ENCODE data around the gene ZNF200.
"Not testable (repeated sequence)": the region's sequence is repeated elsewhere in the genome, so short reads cannot be mapped to it uniquely, and the experiment has no call there.

Gene ZNF200

DNA sequence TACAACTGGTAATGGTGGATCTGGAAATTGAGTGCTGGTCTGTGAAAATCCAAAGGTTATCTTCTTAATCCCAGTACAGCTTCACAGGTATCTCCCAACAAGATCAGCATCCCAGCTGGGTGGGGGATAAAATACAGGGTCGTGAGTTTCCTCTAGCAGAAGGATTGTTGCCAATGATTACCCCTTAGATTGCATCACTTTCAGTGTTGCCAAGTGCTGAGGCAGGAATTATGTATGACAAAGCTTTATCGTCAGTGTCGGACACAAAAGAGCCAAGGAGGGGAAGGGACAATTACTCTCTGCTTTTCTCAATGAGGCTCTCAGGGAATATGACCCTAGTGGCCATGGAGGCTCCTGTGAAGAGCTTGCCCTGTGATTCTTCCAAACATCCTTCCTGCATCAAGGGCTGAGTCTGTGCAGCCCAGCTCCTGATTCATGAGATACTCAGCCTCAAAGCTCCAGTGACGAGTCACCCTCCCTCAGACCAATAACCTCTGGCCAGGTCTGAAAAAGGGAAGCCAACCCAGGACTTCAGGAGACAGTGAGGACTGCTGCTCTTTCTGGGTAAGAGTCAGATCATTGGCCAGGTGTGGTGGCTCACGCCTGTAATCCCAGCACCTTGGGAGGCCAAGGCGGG lies 31.9 kb downstream of the ZNF200 start:
- H3K4me3 ChIP-seq (ENCODE audit: low read depth, low read length), result no peak overlapping the region

DNA sequence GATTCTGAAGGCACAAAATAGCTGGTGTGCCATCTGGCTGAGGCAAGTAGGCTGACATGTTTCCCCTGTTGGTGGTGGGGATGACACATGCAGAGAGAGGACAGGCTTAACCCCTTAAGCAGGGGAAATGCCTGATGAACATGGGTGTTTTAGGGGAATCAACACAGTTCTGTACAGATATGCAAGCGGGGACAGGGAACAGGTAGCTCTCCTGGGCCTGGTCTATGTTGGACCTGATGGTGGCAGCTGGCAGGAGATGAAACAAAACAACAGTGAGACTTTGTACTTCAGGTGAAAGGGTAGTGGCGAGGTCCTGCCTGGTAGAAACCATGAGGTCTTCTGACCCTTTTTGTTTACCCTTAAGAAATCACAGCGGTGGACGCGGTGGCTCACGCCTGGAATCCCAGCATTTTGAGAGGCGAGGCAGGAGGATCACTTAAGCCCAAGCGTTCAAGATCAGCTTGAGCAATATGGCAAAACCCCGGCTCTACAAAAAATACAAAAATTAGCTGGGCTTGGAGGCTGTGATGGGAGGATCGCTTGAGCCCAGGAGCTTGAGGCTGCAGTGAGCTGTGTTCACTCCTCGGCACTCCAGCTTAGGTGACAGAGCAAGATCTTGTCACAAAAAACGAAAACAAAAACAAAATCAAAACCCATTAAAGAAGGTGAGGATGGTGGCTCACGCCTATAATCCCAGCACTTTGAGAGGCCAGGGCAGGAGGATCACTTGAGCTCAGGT lies 36.5 kb downstream of the ZNF200 start:
- no peak overlapping the region for H3K4me3 ChIP-seq (ENCODE audit: low read depth, low read length)

GRCh38 chr16:3197694-3198333 lies 37.1 kb downstream of the ZNF200 start:
- H3K4me3 ChIP-seq (ENCODE audit: low read depth, low read length), result not testable (repeated sequence)

GRCh38 chr16:3195975-3196374 lies 39.0 kb downstream of the ZNF200 start:
- no peak overlapping the region for H3K4me3 ChIP-seq (ENCODE audit: low read depth, low read length)

GRCh38 chr16:3194792-3195191 lies 40.2 kb downstream of the ZNF200 start:
- H3K4me3 ChIP-seq (ENCODE audit: low read depth, low read length), result no peak overlapping the region

DNA sequence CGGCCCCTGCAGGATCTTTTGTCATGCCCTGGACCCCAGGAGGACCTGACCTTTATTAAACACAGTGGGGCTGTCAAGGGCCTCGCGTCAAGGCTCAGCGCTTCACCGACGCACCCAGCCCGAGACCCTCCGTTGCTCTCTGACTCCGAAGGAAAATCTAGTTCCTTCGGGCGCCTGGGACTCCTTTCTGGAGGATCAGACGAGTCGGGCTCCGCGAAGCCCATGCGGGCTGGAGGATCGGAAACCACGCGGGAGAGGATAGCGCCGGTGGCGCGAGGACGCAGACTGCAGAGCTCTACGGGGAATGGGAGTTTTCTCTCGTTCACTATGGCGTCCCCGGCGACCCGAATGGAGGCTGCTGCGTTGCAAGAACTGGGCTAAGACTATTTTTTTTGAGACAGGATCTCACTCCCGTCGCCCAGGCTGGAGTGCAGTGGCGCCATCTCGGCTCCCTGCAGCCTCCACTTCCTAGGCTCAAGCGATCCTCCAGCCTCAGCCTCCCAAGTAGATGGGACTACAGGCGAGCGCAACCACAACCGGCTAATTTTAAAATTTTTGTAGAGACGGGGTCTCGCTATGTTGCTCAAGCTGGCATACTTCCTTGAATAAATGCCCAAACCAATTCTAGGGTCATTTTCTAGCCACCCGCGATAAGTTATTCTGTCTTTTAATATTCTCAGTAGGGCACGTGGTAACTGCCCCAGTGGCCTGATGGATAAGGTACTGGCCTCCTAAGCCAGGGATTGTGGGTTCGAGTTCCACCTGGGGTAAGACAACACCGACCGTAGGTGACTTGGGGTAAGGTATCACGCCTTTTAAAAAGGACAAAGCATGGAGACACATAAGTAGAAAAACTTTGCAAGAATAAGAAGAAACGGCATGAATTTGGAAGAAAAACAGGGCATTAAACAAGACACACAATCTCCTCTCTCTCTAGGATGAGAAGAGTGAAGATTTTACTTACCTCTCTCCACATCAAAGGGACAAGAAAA lies 41.4 kb downstream of the ZNF200 start:
- H3K4me3 ChIP-seq (ENCODE audit: low read depth, low read length), result no peak overlapping the region

DNA sequence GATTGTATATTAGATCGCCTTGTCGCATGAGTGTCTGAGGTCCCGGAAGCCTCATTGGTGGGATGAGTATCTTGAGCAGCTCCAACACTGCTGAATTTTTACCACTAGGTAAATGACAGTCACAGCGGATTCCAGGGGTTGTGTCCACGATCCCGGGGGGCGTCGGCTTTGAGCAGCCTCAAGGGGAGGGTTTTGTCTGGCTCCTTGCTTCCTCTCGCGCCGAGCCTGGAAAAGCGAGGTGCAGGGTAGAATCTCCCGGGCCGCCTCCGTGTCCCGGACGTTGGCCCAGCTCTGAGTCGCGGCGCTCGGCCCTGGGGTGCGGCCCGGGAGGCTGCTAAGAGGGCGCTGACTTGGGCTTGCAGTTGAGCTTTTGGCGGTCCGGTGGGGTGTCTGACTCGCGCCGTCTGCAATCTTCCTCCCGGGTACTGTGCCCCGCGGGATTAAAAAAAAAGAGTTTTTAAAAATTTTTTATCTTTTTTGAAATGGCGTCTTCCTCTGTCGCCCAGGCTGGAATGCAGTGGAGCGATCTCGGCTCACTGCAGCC lies 42.4 kb downstream of the ZNF200 start:
- H3K4me3 ChIP-seq (ENCODE audit: low read depth, low read length), result no peak overlapping the region

DNA sequence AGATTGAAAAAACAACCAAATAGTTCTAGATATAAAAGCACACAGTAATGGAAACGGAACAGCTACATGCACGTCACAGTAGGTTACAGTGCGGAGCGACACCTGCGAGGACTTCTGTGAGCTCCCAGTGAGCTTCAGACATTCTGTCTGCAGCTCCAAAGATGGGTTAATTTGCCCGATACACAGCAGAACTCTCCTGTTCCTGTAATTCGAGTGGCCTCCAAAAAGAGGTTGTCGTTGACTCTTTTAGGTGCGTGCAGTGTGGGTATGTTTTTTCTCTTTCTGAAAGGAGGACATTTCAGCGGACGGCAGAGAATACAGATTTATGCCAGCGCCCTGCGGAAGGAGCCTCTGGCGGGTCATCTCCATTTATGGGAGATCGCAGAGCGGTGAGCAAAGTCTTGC lies 44.0 kb downstream of the ZNF200 start:
- peak overlapping the region; percentile 52 for H3K4me3 ChIP-seq (ENCODE audit: low read depth, low read length)

DNA sequence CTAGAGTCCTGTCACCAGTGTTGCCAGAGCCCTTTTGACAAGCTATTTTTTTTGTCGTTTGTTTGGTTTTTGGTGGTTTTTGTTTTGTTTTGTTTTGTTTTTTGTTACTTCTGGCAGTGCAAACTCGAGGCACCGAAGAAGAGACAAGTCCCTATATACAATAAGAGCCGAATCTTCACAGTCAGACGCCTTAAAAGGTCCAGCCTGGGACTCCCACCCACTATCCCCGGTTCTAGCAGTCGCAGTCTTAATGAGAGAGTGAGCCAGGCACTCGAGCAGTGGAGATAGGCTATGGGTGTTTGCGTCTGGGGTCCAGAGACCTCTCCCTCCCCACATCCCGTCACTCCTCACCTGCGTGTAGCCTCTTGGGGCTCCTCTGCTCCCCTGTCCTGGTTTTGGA lies 45.1 kb downstream of the ZNF200 start:
- H3K4me3 ChIP-seq (ENCODE audit: low read depth, low read length), result peak overlapping the region; percentile 92

DNA sequence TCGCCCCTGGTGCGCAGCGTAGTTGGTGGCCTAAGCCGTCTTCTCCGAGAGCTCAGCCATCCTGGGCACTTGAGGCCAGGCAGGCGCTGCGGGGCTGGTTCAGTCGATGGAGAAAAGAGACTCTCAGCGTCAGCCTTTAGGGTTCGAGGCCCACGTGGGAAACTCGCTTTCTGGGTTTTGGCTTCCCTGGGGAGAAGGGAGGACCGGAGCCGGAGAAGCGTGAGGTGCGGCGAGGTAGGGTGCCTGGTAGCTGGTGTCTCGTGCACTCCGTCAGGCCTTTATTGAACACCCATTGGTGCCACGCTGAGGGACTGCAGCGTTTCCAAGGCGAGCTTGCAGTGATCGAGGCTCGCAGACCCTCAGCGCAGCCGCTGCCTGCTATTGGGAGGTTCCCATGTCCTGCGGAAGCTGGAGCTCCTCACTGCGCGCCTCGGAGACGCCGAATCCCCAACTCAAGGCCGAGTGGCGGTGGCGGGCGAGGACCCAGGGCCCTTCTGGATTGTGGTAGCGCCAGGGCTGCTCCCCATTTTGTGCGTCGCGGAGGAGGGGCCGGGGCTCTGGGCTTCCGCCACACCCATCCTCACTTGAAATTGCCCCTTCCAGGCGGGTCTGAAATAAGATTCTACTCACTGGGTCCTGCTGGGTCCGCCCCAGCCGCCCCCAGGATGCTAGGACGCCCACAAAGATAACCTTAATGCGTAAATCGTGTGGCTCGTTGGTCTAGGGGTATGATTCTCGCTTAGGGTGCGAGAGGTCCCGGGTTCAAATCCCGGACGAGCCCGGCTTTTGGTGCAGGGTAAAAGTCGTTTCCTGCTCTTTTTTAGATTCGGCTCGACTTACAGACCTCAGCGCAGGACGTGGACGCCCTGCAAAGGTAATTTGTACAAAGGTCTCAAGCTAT lies 45.8 kb downstream of the ZNF200 start:
- H3K4me3 ChIP-seq (ENCODE audit: low read depth, low read length), result peak overlapping the region; percentile 92

DNA sequence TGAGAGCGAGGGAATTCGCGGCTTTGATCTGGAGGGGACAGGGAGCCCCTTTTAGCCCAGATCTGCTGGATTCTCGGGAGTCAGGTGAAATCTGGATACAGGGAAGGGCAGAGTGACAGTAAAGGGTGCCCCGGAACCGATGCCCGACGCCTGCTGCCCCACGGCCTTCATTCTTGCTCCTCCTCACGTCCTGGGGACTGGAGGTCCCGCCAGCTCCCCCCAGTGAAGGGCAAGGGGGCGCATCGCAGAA lies 46.4 kb downstream of the ZNF200 start:
- peak overlapping the region; percentile 92 for H3K4me3 ChIP-seq (ENCODE audit: low read depth, low read length)

GRCh38 chr16:3187798-3188674 lies 46.9 kb downstream of the ZNF200 start, which contains the start of gene OR1F1:
Gene OR1F1, plus strand, starts transcription at chr16:3188204.
- H3K4me3 ChIP-seq (ENCODE audit: low read depth, low read length), result peak within 1 kb of the TSS; percentile 92

DNA sequence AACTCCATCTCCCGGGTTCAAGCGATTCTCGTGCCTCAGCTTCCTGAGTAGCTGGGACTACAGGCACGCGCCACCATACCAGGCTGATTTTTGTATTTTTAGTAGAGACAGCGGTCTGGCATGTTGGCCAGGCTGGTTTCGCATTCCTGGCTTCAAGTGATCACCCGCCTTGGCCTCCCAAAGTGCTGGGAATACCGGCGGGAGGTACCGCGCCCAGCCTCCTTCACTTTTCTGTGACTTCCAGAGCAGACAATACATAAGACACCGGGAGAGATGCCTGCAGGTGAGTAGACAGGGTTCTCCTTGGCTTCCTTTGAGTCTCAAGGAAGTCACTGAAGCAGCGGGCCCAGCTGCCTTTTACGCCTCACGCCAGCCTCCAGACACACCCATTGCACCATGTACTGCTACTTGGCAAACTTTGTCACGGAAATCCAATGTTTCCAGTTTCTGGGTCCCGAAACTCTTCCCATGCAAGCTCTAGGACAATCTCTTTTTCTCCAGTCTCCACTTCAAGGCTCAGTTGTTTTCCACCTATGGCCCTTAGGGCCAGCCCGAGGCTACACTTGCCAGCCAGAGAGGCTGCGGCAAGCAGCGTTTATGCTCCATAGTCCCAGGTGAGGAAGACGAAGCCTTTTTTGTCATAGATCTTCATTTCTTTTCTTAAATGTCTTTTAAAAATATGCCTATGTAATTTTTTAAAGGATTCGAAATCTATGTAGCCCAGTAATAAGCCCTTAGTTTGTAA lies 47.8 kb downstream of the ZNF200 start:
- peak overlapping the region; percentile 14 for H3K4me3 ChIP-seq (ENCODE audit: low read depth, low read length)

DNA sequence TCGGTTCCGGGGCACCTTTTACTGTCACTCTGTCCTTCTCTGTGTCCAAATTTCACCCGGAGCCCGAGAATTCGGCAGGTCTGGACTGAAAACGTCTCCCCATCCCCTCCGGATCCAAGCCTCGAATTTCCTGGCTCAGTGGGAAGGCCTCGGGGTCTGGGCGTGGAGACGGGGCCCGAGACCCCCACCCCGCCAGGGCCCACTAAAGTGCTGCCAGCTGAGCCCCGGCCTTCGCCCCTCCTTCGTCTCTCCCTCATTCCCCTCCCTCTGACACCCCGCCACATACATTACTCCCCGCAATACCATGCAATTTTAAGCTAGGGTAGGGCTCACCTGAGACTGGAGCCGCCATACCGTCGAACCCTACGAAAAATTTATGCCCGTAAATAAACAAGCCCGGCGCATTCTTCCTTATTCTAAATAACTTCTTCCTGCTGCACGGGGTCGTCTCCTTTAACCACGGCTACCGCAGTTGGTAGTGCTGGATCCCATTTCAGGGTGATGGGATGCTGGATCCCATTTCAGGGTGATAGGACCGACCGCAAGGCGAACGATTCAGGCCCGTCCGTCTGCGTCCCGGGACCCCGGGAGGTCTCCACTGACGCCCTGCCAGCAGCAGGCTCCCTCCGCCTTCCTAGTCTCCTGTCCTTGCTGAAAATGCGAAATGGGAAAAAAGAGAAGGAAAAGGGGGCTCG lies 51.4 kb downstream of the ZNF200 start:
- peak overlapping the region; percentile 69 for H3K4me3 ChIP-seq (ENCODE audit: low read depth, low read length)

GRCh38 chr16:3182608-3183444 lies 52.1 kb downstream of the ZNF200 start:
- H3K4me3 ChIP-seq (ENCODE audit: low read depth, low read length), result peak overlapping the region; percentile 69

DNA sequence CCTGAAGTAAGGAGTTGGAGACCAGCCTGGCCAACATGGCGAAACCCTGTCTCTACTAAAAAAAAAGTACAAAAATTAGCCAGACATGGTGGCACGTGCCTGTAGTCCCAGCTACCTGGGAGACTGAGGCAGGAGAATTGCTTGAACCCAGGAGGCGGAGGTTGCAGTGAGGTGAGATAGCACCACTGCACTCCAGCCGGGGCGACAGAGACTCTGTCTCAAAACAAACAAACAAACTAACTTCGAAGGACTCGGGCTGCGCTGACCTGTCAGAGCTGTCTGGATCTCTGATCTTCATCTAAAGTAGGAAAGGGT lies 52.7 kb downstream of the ZNF200 start:
- not testable (repeated sequence) for H3K4me3 ChIP-seq (ENCODE audit: low read depth, low read length)

- H3K4me3 ChIP-seq (ENCODE audit: low read depth, low read length), result peak overlapping the region; percentile 72
Measured at GRCh38 chr16:3180445-3180878, 54.5 kb downstream of the ZNF200 start.

Data from iPS-11a (cell line).